Measurements from ENCODE around the gene DLG2. TPM values are rescaled to one million over a fixed set of nuclear protein-coding genes. Genes with fewer than 3 reads are reported as not detected.

Gene DLG2
- total and polyA plus RNA-seq, 2 donors (not counting 3 experiments of a cell fraction or from before 2014, with no cell fraction given): 0.15 to 1.1 TPM

DNA sequence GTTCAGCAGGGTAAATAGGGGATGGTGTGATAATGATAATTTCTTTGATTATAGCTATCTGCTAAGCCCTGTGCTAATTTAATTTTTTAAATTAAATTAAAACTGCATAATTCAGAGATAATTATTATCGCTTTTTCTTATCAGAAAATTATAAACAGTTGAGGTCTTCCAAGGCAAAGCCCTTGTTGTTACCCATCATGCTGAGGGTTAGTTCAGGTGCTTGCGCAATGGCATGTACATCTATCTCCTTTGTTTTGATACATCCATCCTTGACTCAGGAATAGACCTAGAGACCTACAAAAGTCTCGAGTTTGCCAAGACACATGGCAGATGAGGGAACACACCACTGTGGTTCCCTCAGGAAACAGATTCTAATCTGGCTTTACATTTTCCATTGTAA is 737.6 kb downstream of the DLG2 start:
- no TSS peak for BruUV-seq (replicated peaks)
- no peaks in the 10 kb centered on the region for H4K20me1 ChIP-seq (replicated peaks; ENCODE audit: control insufficient read depth, extremely low read depth, insufficient read depth, low read length)
- no peaks in the 10 kb centered on the region for H3K9me3 ChIP-seq (replicated peaks; ENCODE audit: control insufficient read depth, insufficient read depth, low read length)
- CTCF ChIA-PET: no interaction called here
- no peak overlapping the region for H3K4me2 ChIP-seq (ENCODE audit: insufficient read depth, low read length)
- H3K27me3 ChIP-seq (ENCODE audit: control insufficient read depth in 2 of 2, insufficient read depth in 2 of 2, low read length in 2 of 2): no peaks in the 10 kb centered on the region
- H3K27ac ChIP-seq (ENCODE audit: insufficient read depth, low read depth, low read length): no peak overlapping the region
- FAIRE-seq: no peak
- no peaks in the 10 kb centered on the region for H3K36me3 ChIP-seq (ENCODE audit: control insufficient read depth in 2 of 2, extremely low read depth in 1 of 2, insufficient read depth in 2 of 2, low read length in 2 of 2)
- no peaks in the 10 kb centered on the region for H3K4me1 ChIP-seq (ENCODE audit: control insufficient read depth, extremely low read depth, insufficient read depth, low read length)
- H3K4me3 ChIP-seq (replicated peaks in 1 of 3; ENCODE audit: insufficient read depth in 1 of 3, low read depth in 1 of 3, low read length in 3 of 3): no peak overlapping the region
- H2AFZ ChIP-seq (ENCODE audit: low read depth, low read length): no peak overlapping the region
- no peaks in the 10 kb centered on the region for H3K79me2 ChIP-seq (ENCODE audit: control insufficient read depth, insufficient read depth, low read length)
- intact Hi-C loops (cut with micrococcal nuclease): no loop called here
- dilution Hi-C loops (cut with MboI; ENCODE audit: extremely low pct_ligation_motif_present, low sequenced_read_pairs): no loop called here
- POLR2A ChIA-PET: no interaction called here
- no peak for TF ChIP-seq POLR2A (IDR thresholded peaks at IDR 0.05; ENCODE audit: low read depth, low read length)
- TF ChIP-seq FOS (IDR thresholded peaks at IDR 0.05; ENCODE audit: borderline replicate concordance, insufficient read depth, low read length): no peak
- no peak for TF ChIP-seq MYC (IDR thresholded peaks at IDR 0.05; ENCODE audit: low read depth, low read length)
- TF ChIP-seq, protein P1, sequence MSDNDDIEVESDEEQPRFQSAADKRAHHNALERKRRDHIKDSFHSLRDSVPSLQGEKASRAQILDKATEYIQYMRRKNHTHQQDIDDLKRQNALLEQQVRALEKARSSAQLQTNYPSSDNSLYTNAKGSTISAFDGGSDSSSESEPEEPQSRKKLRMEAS (IDR thresholded peaks at IDR 0.05; ENCODE audit: insufficient read depth, insufficient read length): no peak
- TF ChIP-seq JUN (IDR thresholded peaks at IDR 0.05; ENCODE audit: borderline replicate concordance, insufficient read depth, insufficient read length, low read depth): no peak
- TF ChIP-seq POLR2AphosphoS5 (IDR thresholded peaks at IDR 0.05; ENCODE audit: insufficient read depth, low read depth, low read length): no peak
- TF ChIP-seq, protein P2, sequence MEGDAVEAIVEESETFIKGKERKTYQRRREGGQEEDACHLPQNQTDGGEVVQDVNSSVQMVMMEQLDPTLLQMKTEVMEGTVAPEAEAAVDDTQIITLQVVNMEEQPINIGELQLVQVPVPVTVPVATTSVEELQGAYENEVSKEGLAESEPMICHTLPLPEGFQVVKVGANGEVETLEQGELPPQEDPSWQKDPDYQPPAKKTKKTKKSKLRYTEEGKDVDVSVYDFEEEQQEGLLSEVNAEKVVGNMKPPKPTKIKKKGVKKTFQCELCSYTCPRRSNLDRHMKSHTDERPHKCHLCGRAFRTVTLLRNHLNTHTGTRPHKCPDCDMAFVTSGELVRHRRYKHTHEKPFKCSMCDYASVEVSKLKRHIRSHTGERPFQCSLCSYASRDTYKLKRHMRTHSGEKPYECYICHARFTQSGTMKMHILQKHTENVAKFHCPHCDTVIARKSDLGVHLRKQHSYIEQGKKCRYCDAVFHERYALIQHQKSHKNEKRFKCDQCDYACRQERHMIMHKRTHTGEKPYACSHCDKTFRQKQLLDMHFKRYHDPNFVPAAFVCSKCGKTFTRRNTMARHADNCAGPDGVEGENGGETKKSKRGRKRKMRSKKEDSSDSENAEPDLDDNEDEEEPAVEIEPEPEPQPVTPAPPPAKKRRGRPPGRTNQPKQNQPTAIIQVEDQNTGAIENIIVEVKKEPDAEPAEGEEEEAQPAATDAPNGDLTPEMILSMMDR (IDR thresholded peaks at IDR 0.05; ENCODE audit: extremely low read depth in 1 of 2, insufficient read depth in 1 of 2, low read depth in 1 of 2, low read length in 2 of 2): no peak
- TF ChIP-seq GATA2 (IDR thresholded peaks at IDR 0.05; ENCODE audit: insufficient read depth, insufficient read length, low read depth, low read length): no peak
- no peak for TF ChIP-seq EZH2 (IDR thresholded peaks at IDR 0.05; ENCODE audit: borderline replicate concordance, low read depth, low read length, severe bottlenecking)
- no peak overlapping the region for H3K9ac ChIP-seq (replicated peaks; ENCODE audit: extremely low read depth, insufficient read depth, low read length)
- DNase-seq (ENCODE audit: low read depth, low spot score): no peak
- no peaks in the 10 kb centered on the region for H3K9me1 ChIP-seq (replicated peaks; ENCODE audit: control insufficient read depth, extremely low read depth, insufficient read depth, low read length)
